ENCODE measurements around the gene PZP.

The PZP gene

GRCh38 chr12:9122091-9122609 is 86.0 kb downstream of the PZP start:
- no peak for DNase-seq

GRCh38 chr12:9120487-9121184 is 87.6 kb downstream of the PZP start:
- DNase-seq = no peak

- DNase-seq = no peak
These were observed 90.0 kb downstream of the PZP start for GRCh38 chr12:9118158-9118557.

GRCh38 chr12:9115731-9116559 is 92.2 kb downstream of the PZP start, which contains the start of gene A2M:
Gene A2M, minus strand, starts transcription at chr12:9115919. Its CDS starts 70 bp downstream, at chr12:9115849.
- DNase-seq = no peak

- no peak for DNase-seq
These were observed 93.2 kb downstream of the PZP start for GRCh38 chr12:9114946-9115345.

GRCh38 chr12:9113987-9114309 is 94.2 kb downstream of the PZP start:
- no peak for DNase-seq

GRCh38 chr12:9113296-9113986 is 94.8 kb downstream of the PZP start:
- DNase-seq = no peak

GRCh38 chr12:9112076-9112853 is 95.9 kb downstream of the PZP start:
- DNase-seq = no peak

GRCh38 chr12:9111525-9111924 is 96.7 kb downstream of the PZP start:
- DNase-seq = no peak

GRCh38 chr12:9109737-9110491 is 98.3 kb downstream of the PZP start:
- DNase-seq = no peak

GRCh38 chr12:9109213-9109522 is 99.0 kb downstream of the PZP start:
- DNase-seq = no peak

- no peak for DNase-seq
These were observed 99.5 kb downstream of the PZP start for GRCh38 chr12:9108504-9109212.

GRCh38 chr12:9107542-9107873 is 100.7 kb downstream of the PZP start:
- DNase-seq = no peak

GRCh38 chr12:9106610-9107541 is 101.3 kb downstream of the PZP start:
- no peak for DNase-seq

GRCh38 chr12:9106067-9106466 is 102.1 kb downstream of the PZP start:
- no peak for DNase-seq

GRCh38 chr12:9104767-9105423 is 103.3 kb downstream of the PZP start:
- no peak for DNase-seq

- no peak for DNase-seq
These were observed 104.1 kb downstream of the PZP start for GRCh38 chr12:9104087-9104486.

- DNase-seq = no peak
These were observed 104.9 kb downstream of the PZP start for GRCh38 chr12:9103050-9103849.

Measured in stimulated activated CD4-positive, alpha-beta T cell treated with anti-CD3 and anti-CD28 coated beads, Interleukin-12 subunit alpha, Interleukin-12 subunit beta, amount 100 ng/mL, for 4 hours (primary cell).